Activated naive CD8-positive, alpha-beta T cell treated with anti-CD3 and anti-CD28 coated beads for 36 hours (primary cell): ENCODE measurements around the gene GPR33. TPM values are rescaled to one million over a fixed set of nuclear protein-coding genes. Genes with fewer than 3 reads are reported as not detected.
"Not testable (repeated sequence)": the region's sequence is repeated elsewhere in the genome, so short reads cannot be mapped to it uniquely, and the experiment has no call there.

ENCODE experiments used
- DNase-seq: peaks from one replicate; pipeline ENCODE4 v3.0.0; 2021
- H3K27ac Mint-ChIP-seq: one replicate; pipeline ENCODE4 v1.8.0; 2022; ENCODE audit warnings: mild to moderate bottlenecking, moderate library complexity, mixed read lengths
- H3K27me3 Mint-ChIP-seq: one replicate; pipeline ENCODE4 v1.8.0; 2022; ENCODE audit warnings: mild to moderate bottlenecking, mixed read lengths
- H3K36me3 Mint-ChIP-seq: one replicate; pipeline ENCODE4 v1.8.0; 2021; ENCODE audit warnings: mild to moderate bottlenecking, mixed read lengths
- H3K4me1 Mint-ChIP-seq: one replicate; pipeline ENCODE4 v1.8.0; 2021; ENCODE audit warnings: mixed read lengths
- H3K4me3 Mint-ChIP-seq: one replicate; pipeline ENCODE4 v1.8.0; 2022; ENCODE audit warnings: mild to moderate bottlenecking, moderate library complexity, mixed read lengths
- H3K9me3 Mint-ChIP-seq: one replicate; pipeline ENCODE4 v1.8.0; 2022; ENCODE audit warnings: mixed read lengths
- total RNA-seq, 2 experiments: library from RNA; stranded (reverse); gene quantifications; one replicate each; pipeline ENCODE4 v1.2.3, GENCODE V29; 2021

Gene GPR33
- total RNA-seq, 2 experiments from 2014 or later, result not detected

- H3K9me3 Mint-ChIP-seq, result peaks cover under 1% of the 10 kb centered on the region
- peaks cover 13% of the 10 kb centered on the region for H3K27me3 Mint-ChIP-seq
- no peak overlapping the region for H3K27ac Mint-ChIP-seq
- H3K36me3 Mint-ChIP-seq, result no peaks in the 10 kb centered on the region
- no peaks in the 10 kb centered on the region for H3K4me1 Mint-ChIP-seq
- no peak for DNase-seq
- H3K4me3 Mint-ChIP-seq, result no peak overlapping the region
These were observed 8.8 kb downstream of the GPR33 start for GRCh38 chr14:31479027-31479426.

GRCh38 chr14:31477248-31477647, 10.6 kb downstream of the GPR33 start:
- Mint-ChIP-seq H3K9me3 (peaks cover 3% of the 10 kb centered on the region), H3K4me1 (no peaks in the 10 kb centered on the region), H3K27ac (no peak overlapping the region), H3K36me3 (no peaks in the 10 kb centered on the region), H3K27me3 (peaks cover 13% of the 10 kb centered on the region), H3K4me3 (no peak overlapping the region)
- no peak for DNase-seq

- H3K27ac Mint-ChIP-seq, result no peak overlapping the region
- no peaks in the 10 kb centered on the region for H3K4me1 Mint-ChIP-seq
- H3K36me3 Mint-ChIP-seq, result no peaks in the 10 kb centered on the region
- no peak overlapping the region for H3K4me3 Mint-ChIP-seq
- peaks cover 3% of the 10 kb centered on the region for H3K9me3 Mint-ChIP-seq
- peaks cover 13% of the 10 kb centered on the region for H3K27me3 Mint-ChIP-seq
- no peak for DNase-seq
These were observed 11.5 kb downstream of the GPR33 start for GRCh38 chr14:31476131-31476866.

- Mint-ChIP-seq H3K27me3 (no peaks in the 10 kb centered on the region), H3K4me3 (no peak overlapping the region), H3K9me3 (no peaks in the 10 kb centered on the region), H3K36me3 (no peaks in the 10 kb centered on the region), H3K4me1 (no peaks in the 10 kb centered on the region), H3K27ac (no peak overlapping the region)
- no peak for DNase-seq
These were observed 21.3 kb downstream of the GPR33 start for GRCh38 chr14:31466554-31466953.

GRCh38 chr14:31465111-31465510, 22.7 kb downstream of the GPR33 start:
- no peak overlapping the region for H3K27ac Mint-ChIP-seq

GRCh38 chr14:31462450-31462849, 25.4 kb downstream of the GPR33 start:
- peaks cover 11% of the 10 kb centered on the region for H3K4me1 Mint-ChIP-seq
- H3K9me3 Mint-ChIP-seq, H3K27me3 Mint-ChIP-seq, H3K4me3 Mint-ChIP-seq, DNase-seq, H3K36me3 Mint-ChIP-seq, H3K27ac Mint-ChIP-seq: not testable (repeated sequence)

More at GRCh38 chr14:31465111-31465510, 22.7 kb downstream of the GPR33 start:
- no peak for DNase-seq
- Mint-ChIP-seq H3K27me3 (no peaks in the 10 kb centered on the region), H3K4me1 (no peaks in the 10 kb centered on the region), H3K36me3 (no peaks in the 10 kb centered on the region), H3K9me3 (no peaks in the 10 kb centered on the region), H3K4me3 (no peak overlapping the region)

- Mint-ChIP-seq H3K9me3 (no peaks in the 10 kb centered on the region), H3K27ac (no peak overlapping the region), H3K4me1 (peaks cover 11% of the 10 kb centered on the region), H3K4me3 (no peak overlapping the region), H3K27me3 (no peaks in the 10 kb centered on the region), H3K36me3 (peaks cover 2% of the 10 kb centered on the region)
- no peak for DNase-seq
These were observed 26.3 kb downstream of the GPR33 start for GRCh38 chr14:31461545-31461944.

GRCh38 chr14:31457665-31458659, 29.9 kb downstream of the GPR33 start:
- H3K4me3 Mint-ChIP-seq, result peak overlapping the region; percentile 98
- no peaks in the 10 kb centered on the region for H3K9me3 Mint-ChIP-seq
- no peaks in the 10 kb centered on the region for H3K27me3 Mint-ChIP-seq
- peak overlapping the region; percentile 95 for H3K27ac Mint-ChIP-seq
- H3K4me1 Mint-ChIP-seq, result peaks cover 25% of the 10 kb centered on the region
- H3K36me3 Mint-ChIP-seq, result peaks cover 5% of the 10 kb centered on the region
- no peak for DNase-seq

- peak; percentile 90 for DNase-seq
- H3K36me3 Mint-ChIP-seq, result peaks cover 7% of the 10 kb centered on the region
- peaks cover 25% of the 10 kb centered on the region for H3K4me1 Mint-ChIP-seq
- H3K27me3 Mint-ChIP-seq, result no peaks in the 10 kb centered on the region
- peak within 1 kb of the TSS; percentile 98 for H3K4me3 Mint-ChIP-seq
- no peaks in the 10 kb centered on the region for H3K9me3 Mint-ChIP-seq
- peak within 1 kb of the TSS; percentile 95 for H3K27ac Mint-ChIP-seq
These were observed 30.8 kb downstream of the GPR33 start, which contains the start of gene DTD2 for GRCh38 chr14:31456841-31457664. Gene DTD2, minus strand, starts transcription at chr14:31457506. Its CDS starts 113 bp downstream, at chr14:31457393.

- peaks cover 12% of the 10 kb centered on the region for H3K36me3 Mint-ChIP-seq
- no peak overlapping the region for H3K27ac Mint-ChIP-seq
- H3K4me1 Mint-ChIP-seq, result peaks cover 9% of the 10 kb centered on the region
- H3K4me3 Mint-ChIP-seq, result no peak overlapping the region
- no peak for DNase-seq
- H3K9me3 Mint-ChIP-seq, result no peaks in the 10 kb centered on the region
- no peaks in the 10 kb centered on the region for H3K27me3 Mint-ChIP-seq
These were observed 37.7 kb downstream of the GPR33 start for GRCh38 chr14:31449971-31450610.

GRCh38 chr14:31449136-31449535, 38.7 kb downstream of the GPR33 start:
- Mint-ChIP-seq H3K36me3 (peaks cover 14% of the 10 kb centered on the region), H3K27me3 (no peaks in the 10 kb centered on the region), H3K9me3 (peaks cover 1% of the 10 kb centered on the region), H3K4me1 (peaks cover 4% of the 10 kb centered on the region), H3K27ac (no peak overlapping the region), H3K4me3 (no peak overlapping the region)
- DNase-seq, result no peak

GRCh38 chr14:31445703-31446102, 42.1 kb downstream of the GPR33 start:
- Mint-ChIP-seq H3K4me1 (no peaks in the 10 kb centered on the region), H3K4me3 (no peak overlapping the region), H3K27ac (no peak overlapping the region), H3K27me3 (no peaks in the 10 kb centered on the region), H3K9me3 (peaks cover 3% of the 10 kb centered on the region), H3K36me3 (peaks cover 15% of the 10 kb centered on the region)
- DNase-seq, result no peak

GRCh38 chr14:31442284-31442683, 45.6 kb downstream of the GPR33 start:
- H3K9me3 Mint-ChIP-seq, result peaks cover 5% of the 10 kb centered on the region
- no peak for DNase-seq
- H3K27me3 Mint-ChIP-seq, result no peaks in the 10 kb centered on the region
- H3K4me3 Mint-ChIP-seq, result no peak overlapping the region
- peaks cover 28% of the 10 kb centered on the region for H3K36me3 Mint-ChIP-seq
- no peak overlapping the region for H3K27ac Mint-ChIP-seq
- H3K4me1 Mint-ChIP-seq, result no peaks in the 10 kb centered on the region
